Activated T-cell treated with anti-CD3 and anti-CD28 coated beads, Interleukin-2, amount 50 U/mL, for 4 hours (primary cell): ENCODE data around the gene FITM2. TPM values are rescaled to one million over a fixed set of nuclear protein-coding genes. Genes with fewer than 3 reads are reported as not detected.
"Not testable (repeated sequence)": the region's sequence is repeated elsewhere in the genome, so short reads cannot be mapped to it uniquely, and the experiment has no call there.

ENCODE experiments used
- ATAC-seq, 2 donors: fragments of 200-7000 bp; cut with Tn5 transposase; one replicate each; pipeline ENCODE4 v1.10.0; 2021
- DNase-seq: peaks from one replicate; pipeline ENCODE4 v3.0.0-alpha.2; 2020
- H3K27me3 Mint-ChIP-seq: one replicate; pipeline ENCODE4 v1.8.0; 2021; ENCODE audit warnings: low read depth, mixed read lengths
- H3K36me3 Mint-ChIP-seq: one replicate; pipeline ENCODE4 v1.8.0; 2022; ENCODE audit warnings: mixed read lengths; ENCODE audit not compliant: insufficient read depth
- H3K4me1 Mint-ChIP-seq: one replicate; pipeline ENCODE4 v1.8.0; 2021; ENCODE audit warnings: low read depth, mixed read lengths
- H3K4me3 Mint-ChIP-seq: one replicate; pipeline ENCODE4 v1.8.0; 2021; ENCODE audit warnings: mild to moderate bottlenecking, moderate library complexity, mixed read lengths
- H3K9me3 Mint-ChIP-seq: one replicate; pipeline ENCODE4 v1.8.0; 2021; ENCODE audit warnings: mixed read lengths
- total RNA-seq, 3 donors: library from RNA; stranded (reverse); gene quantifications; one replicate each; pipeline ENCODE4 v1.2.1, GENCODE V29; 2021

The FITM2 gene
- total RNA-seq, 3 donors from 2014 or later, result 1.7 to 2.1 (median 1.8) TPM

DNA sequence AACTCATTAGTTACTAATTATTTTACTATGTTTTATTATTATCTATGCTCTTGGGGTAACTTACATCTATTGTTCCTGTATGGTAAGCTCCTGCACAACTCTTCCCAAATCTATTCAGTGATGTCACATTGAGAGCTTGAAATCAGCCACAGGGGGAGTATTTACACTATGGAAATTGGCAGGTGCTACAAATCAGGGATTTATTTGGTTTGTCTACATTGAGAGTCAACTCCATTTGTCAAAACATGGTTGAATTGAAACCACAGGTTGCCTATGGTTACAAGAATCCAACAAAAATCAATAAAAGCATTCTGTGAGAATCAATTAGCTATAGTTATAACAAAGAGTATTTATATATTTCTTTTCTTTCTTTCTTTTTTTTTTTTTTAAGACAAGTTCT lies 3.9 kb upstream of the FITM2 start:
- H3K4me3 Mint-ChIP-seq, result no peak overlapping the region

DNA sequence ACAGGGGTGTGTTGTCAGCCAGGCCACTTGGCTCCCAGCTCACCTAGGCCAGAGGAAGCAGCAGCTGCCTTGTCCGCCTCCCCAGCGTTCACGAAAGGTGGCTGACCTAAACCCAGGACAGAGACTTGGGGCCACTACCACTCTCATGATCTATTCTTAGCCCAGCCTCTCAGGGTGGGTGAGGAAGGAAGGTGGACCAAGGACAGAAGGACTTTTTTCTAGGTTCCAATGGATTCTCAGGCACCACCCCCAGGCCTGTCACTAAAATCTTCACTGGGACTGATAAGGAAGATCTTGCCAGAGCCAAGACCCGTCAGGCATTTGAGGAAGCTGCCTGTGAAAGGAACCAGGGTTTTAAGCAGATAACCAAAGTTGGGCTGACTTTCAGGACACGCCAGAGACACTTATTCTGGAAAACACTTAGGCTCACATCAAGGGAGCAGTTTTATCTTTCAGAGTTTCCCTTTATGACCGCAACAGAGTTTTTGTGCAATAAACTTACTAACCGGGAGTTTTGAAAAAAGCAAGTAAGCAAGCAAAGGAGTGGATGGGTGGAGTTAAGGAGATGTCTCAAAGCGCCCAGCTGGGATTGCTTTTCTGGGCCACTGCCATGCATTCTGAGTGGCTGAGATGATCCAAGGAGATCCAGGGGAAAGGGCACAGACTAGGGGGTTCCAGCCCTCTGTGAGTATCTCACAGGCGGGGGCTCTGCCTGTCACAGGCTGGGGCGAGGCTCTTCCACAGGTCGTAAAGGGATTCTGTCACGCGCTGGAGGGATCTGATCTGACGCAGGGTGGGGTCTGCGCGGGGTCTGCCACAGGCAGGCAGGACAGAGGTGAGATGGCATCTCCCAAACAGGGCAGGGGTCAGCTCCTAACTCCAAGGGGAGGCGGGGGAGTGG lies 989 bp downstream of the FITM2 start:
- DNase-seq (no peak), ATAC-seq (peak; percentile 1)
- Mint-ChIP-seq H3K27me3 (no peaks in the 10 kb centered on the region), H3K9me3 (no peaks in the 10 kb centered on the region), H3K4me3 (peak overlapping the region; percentile 85), H3K4me1 (peaks cover 22% of the 10 kb centered on the region), H3K36me3 (peaks cover 7% of the 10 kb centered on the region)

More for the DNA sequence above, 3.9 kb upstream of the FITM2 start:
- Mint-ChIP-seq H3K27me3 (peaks cover 5% of the 10 kb centered on the region), H3K4me1 (peaks cover 10% of the 10 kb centered on the region), H3K9me3 (no peaks in the 10 kb centered on the region), H3K36me3 (no peaks in the 10 kb centered on the region)
- no peak for DNase-seq
- ATAC-seq, result no peak

DNA sequence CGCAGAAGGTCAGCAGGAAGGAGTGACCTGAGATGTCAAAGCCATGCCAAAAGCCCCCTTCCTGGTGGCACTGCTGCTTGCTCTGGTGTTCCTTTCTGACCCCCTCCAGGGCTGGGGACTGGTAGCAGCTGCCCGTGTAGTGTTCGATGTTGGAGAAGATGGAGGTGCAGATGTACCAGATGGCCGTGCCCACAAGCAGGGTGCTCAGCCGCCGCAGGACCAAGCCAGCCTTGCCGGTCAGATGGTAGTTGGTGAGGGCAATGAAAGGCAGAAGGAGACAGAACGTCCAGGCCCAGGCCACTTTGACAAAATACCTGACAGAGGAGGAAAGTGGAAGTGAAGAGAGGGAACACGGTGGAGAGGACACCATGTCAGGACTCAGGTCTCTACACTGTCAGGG lies 4.1 kb downstream of the FITM2 start:
- H3K9me3 Mint-ChIP-seq, result no peaks in the 10 kb centered on the region
- peaks cover 11% of the 10 kb centered on the region for H3K36me3 Mint-ChIP-seq
- no peak for ATAC-seq
- no peaks in the 10 kb centered on the region for H3K27me3 Mint-ChIP-seq
- H3K4me3 Mint-ChIP-seq, result no peak overlapping the region
- no peak for DNase-seq
- H3K4me1 Mint-ChIP-seq, result peaks cover 22% of the 10 kb centered on the region

DNA sequence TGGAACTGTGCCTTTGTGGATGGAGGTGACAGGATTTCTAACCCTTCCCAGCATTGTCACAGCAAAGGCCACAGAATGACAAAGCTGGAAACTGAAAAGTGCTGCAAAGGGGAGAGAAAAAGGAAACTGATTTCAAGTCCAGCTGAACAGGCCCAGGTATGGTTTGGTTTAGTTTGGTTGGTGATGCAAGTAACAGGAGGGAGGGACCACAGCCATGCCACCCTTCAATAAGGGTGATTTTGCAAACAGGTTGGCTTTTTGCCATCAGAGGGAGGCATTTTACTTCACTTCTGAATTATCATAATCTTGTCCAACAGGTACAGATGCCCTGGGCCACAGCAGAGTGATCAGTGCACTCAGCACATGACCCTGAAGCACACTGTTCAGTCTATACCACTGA lies 6.6 kb downstream of the FITM2 start:
- no peaks in the 10 kb centered on the region for H3K27me3 Mint-ChIP-seq
- no peaks in the 10 kb centered on the region for H3K9me3 Mint-ChIP-seq
- DNase-seq, result no peak
- peaks cover 7% of the 10 kb centered on the region for H3K4me1 Mint-ChIP-seq
- H3K4me3 Mint-ChIP-seq, result no peak overlapping the region
- ATAC-seq, result no peak
- peaks cover 13% of the 10 kb centered on the region for H3K36me3 Mint-ChIP-seq

DNA sequence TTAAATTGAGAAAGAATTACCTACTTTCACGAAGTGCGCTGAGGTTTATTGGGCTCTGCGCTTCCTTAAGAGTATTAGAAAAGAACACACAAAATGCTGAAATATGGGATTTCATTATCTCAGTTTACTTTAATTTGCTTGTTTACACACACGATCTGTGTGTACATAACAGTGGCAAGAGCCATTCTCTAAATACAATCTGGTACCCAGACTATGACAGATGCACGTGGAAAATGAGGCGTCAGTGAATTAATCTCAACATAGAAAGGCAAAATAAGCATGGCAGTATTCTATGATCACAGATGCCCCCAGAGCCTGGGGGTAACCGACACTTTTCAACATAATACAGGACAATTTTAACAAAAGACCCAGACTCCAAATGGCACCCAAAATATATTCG lies 8.3 kb downstream of the FITM2 start:
- DNase-seq (no peak), ATAC-seq (no peak)
- no peaks in the 10 kb centered on the region for H3K9me3 Mint-ChIP-seq
- H3K4me3 Mint-ChIP-seq, result no peak overlapping the region
- H3K4me1 Mint-ChIP-seq, result peaks cover 4% of the 10 kb centered on the region
- no peaks in the 10 kb centered on the region for H3K27me3 Mint-ChIP-seq
- peaks cover 13% of the 10 kb centered on the region for H3K36me3 Mint-ChIP-seq

DNA sequence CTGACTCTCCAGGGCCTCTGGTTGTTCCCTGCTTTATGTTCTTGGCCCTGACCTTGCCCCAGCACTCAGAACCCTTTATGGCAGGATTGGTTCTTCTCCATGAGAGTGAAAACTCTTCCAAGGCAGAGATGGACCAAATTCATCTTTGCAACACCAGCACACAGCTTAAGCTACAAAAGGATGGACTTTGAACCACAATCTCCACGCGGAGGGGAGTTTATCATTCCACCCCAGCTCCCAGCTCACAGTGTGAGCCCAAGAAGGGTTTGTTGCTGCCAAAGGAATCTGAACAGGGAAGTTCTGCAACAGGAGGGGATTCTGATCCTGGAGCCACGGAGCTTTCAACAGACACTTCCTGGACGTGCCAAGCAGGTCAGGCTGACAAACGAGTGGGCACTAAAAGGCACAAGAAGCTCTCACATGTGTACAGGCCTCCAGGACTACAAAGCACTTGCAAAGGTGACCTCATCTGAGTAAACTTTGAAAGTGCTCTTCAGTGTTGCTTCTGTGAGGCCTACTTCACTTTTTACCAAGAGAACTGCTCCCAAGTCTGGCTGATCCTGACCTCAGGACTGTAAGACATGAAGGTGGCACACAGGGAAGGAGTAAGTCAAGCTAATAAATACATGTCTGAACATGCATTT lies 8.9 kb downstream of the FITM2 start:
- ATAC-seq (no peak), DNase-seq (no peak)
- H3K36me3 Mint-ChIP-seq, result peaks cover 13% of the 10 kb centered on the region
- H3K9me3 Mint-ChIP-seq, result no peaks in the 10 kb centered on the region
- peaks cover 4% of the 10 kb centered on the region for H3K4me1 Mint-ChIP-seq
- no peaks in the 10 kb centered on the region for H3K27me3 Mint-ChIP-seq
- no peak overlapping the region for H3K4me3 Mint-ChIP-seq

DNA sequence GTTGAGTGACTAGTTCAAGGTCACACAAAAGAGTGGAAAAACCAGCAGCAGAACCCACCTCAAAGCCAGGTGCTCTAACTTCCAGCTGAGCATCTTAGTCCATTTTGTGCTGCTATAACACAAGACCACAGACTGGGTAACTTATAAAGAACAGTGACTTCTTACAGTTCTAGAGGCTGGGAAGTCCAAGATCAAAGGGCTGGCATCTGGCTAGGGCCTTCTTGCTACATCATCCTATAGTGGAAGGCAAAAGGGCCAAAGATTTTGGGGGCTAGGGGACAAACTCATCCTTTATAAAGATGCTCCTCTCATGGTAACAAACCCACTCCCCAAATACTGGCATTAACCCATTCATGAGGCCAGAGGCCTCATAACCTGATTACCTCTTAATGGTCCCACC lies 9.7 kb downstream of the FITM2 start:
- H3K9me3 Mint-ChIP-seq, result no peaks in the 10 kb centered on the region
- no peak for DNase-seq
- H3K4me1 Mint-ChIP-seq, result no peaks in the 10 kb centered on the region
- H3K36me3 Mint-ChIP-seq, result peaks cover 6% of the 10 kb centered on the region
- no peaks in the 10 kb centered on the region for H3K27me3 Mint-ChIP-seq
- no peak overlapping the region for H3K4me3 Mint-ChIP-seq
- ATAC-seq, result no peak

DNA sequence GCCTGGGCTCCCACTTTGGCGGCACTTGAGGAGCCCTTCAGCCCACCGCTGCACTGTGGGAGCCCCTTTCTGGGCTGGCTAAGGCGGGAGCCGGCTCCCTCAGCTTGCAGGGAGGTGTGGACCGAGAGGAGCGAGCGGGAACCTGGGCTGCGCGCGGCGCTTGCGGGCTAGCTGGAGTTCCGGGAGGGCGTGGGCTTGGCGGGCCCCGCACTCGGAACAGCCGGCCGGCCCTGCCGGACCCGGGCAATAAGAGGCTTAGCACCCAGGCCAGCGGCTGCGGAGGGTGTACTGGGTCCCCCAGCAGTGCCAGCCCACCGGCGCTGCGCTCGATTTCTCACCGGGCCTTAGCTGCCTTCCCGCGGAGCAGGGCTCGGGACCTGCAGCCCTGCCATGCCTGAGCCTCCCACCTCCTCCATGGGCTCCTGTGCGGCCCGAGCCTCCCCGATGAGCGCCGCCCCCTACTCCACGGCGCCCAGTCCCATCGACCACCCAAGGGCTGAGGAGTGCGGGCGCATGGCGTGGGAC lies 11.9 kb downstream of the FITM2 start:
- H3K27me3 Mint-ChIP-seq, ATAC-seq, H3K9me3 Mint-ChIP-seq, DNase-seq, H3K4me1 Mint-ChIP-seq, H3K36me3 Mint-ChIP-seq, H3K4me3 Mint-ChIP-seq: not testable (repeated sequence)

DNA sequence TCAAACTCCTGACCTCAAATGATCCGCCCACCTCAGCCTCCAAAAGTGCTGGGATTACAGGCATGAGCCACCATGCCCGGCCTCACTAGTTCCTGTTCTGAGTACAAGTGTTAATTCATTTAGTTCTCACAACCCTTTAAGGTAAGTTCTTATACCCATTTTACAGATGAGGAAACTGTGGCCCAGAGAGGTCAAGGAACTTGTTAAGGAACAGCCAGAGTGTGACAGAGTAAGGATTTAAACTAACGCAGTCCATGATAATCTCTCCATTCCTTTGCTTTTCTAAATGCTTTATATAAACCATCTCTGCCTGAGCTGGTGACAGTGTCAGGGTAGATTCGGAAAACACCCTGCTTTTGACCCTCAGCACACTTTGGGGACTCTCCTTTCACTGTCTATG lies 13.3 kb downstream of the FITM2 start:
- Mint-ChIP-seq H3K9me3 (no peaks in the 10 kb centered on the region), H3K36me3 (peaks cover 6% of the 10 kb centered on the region), H3K27me3 (no peaks in the 10 kb centered on the region), H3K4me1 (no peaks in the 10 kb centered on the region), H3K4me3 (no peak overlapping the region)
- ATAC-seq, result no peak
- no peak for DNase-seq

DNA sequence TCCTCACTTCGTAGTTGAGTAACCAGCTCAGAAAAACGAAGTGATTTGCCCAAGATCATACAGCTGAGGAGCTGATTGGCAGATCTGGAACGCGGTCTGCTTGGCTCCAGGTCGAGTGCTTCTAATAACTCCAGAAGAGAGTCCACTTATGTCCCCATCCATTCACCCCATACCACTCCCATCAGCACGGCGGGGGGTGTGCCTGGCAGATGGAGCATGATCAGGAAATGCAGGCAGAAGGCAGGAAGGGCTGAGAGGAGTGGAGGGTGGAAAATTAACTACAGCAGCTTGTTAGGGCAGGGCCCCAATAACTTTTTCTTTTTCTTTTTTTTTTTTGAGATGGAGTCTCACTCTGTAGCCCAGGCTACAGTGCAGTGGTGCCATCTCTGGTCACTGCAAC lies 15.0 kb downstream of the FITM2 start:
- no peaks in the 10 kb centered on the region for H3K9me3 Mint-ChIP-seq
- no peak overlapping the region for H3K4me3 Mint-ChIP-seq
- no peaks in the 10 kb centered on the region for H3K27me3 Mint-ChIP-seq
- ATAC-seq (no peak), DNase-seq (no peak)
- peaks cover 6% of the 10 kb centered on the region for H3K36me3 Mint-ChIP-seq
- no peaks in the 10 kb centered on the region for H3K4me1 Mint-ChIP-seq

DNA sequence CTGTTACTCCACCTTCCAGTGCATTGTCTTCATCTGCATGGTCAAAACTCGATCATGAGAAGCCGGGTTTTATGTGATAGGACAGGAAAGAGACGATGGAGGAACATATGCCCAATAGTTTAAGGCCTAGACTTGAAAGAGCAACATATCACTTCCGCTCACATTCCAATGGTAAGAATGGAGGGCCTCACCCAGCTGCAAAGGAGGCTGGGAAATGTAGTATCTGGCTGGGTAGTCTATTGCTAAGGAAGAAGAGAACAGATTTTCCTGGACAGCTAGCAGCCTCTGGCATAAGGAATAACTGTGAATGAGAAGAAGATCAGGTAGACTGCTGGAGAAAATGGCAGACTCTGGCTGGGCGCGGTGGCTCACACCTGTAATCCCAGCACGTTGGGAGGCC lies 19.2 kb downstream of the FITM2 start:
- Mint-ChIP-seq H3K4me1 (no peaks in the 10 kb centered on the region), H3K36me3 (peaks cover 20% of the 10 kb centered on the region), H3K27me3 (no peaks in the 10 kb centered on the region)

DNA sequence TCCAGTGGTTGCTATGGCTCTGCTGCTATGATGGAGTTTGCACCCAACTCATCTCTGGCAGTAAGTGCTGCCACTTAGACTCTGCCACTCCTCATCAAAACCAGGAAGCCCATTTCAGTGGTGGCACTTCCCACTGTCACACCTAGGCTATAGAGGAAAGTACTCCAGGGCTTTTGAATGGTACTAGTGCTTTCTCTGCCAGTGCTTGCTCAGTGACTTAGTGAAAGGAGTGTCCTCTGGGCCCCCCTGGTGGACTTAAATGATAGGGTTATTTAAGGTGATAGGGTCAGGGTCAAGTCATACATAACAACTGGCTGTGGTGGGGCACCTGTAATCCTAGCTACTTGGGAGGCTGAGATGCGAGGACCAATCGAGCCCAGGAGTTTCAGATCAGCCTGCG lies 22.8 kb downstream of the FITM2 start:
- Mint-ChIP-seq H3K27me3 (no peaks in the 10 kb centered on the region), H3K4me3 (no peak overlapping the region), H3K36me3 (peaks cover 17% of the 10 kb centered on the region), H3K9me3 (no peaks in the 10 kb centered on the region), H3K4me1 (no peaks in the 10 kb centered on the region)
- DNase-seq, result no peak
- ATAC-seq, result no peak

More for the DNA sequence above, 19.2 kb downstream of the FITM2 start:
- no peak for ATAC-seq
- DNase-seq, result no peak
- Mint-ChIP-seq H3K9me3 (no peaks in the 10 kb centered on the region), H3K4me3 (no peak overlapping the region)

DNA sequence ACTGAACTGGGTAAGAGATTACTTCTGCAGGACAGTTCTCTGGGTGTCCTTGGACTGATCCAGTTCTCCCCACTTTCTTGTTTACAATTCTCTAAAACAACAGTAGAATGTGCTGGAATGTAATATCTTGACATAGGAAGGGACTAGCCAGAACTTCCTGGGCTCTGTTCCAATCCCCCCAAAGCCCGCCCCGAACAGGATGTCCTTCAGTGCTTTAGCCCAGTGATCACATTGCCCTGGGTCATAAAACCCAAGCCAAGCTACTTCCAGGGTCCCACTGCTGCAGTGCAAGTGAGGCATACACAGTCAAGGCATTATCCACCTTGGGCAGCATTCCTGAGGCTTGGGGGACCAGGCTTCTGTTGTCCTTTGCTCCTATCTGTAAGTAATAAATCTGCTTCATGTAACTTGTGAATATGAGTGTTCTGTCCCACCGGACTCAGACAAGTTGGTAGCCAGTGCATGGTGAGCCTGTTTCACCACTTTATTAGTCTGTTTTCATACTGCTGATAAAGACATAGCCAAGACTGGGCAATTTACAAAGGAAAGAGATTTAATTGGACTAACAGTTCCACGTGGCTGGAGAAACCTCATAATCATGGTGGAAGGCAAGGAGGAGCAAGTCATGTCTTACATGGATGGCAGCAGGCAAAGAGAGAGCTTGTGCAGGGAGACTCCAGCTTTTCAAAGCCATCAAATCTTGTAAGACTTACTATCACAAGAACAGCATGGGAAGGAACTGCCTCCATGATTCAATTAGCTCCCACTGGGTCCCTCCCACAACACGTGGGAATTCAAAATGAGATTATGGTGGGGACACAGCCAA lies 23.5 kb downstream of the FITM2 start:
- Mint-ChIP-seq H3K4me1 (no peaks in the 10 kb centered on the region), H3K27me3 (no peaks in the 10 kb centered on the region), H3K4me3 (no peak overlapping the region), H3K36me3 (peaks cover 17% of the 10 kb centered on the region), H3K9me3 (no peaks in the 10 kb centered on the region)
- DNase-seq (no peak), ATAC-seq (no peak)

DNA sequence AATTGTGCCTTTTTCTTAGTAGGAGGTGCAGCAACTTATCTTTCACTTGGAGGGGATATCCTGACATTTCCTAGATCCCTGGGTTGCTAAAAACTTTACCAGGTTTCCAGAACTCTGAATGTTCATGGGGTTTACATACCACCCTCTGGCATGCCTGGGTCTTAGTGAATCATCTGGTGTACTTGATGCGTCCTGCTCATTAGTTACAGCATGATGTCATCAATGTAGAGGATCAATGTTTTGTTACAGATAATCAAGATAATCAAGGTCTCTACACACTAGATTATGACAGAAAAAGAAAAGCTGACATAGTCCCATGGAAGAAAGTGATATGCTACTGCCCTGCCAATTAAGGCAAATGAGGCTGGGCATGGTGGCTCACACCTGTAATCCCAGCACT lies 27.0 kb downstream of the FITM2 start:
- Mint-ChIP-seq H3K27me3 (no peaks in the 10 kb centered on the region), H3K9me3 (no peaks in the 10 kb centered on the region), H3K4me3 (no peak overlapping the region), H3K4me1 (no peaks in the 10 kb centered on the region), H3K36me3 (peaks cover 6% of the 10 kb centered on the region)
- ATAC-seq (no peak), DNase-seq (no peak)
